ENCODE measurements around the gene TTI1. TPM values are rescaled to one million over a fixed set of nuclear protein-coding genes. Genes with fewer than 3 reads are reported as not detected.

Gene TTI1
- total and polyA plus RNA-seq, 2 donors (not counting 1 experiment from before 2014, with no cell fraction given): 13.9 to 33.9 TPM

GRCh38 chr20:37961066-37961465, 72.2 kb downstream of the TTI1 start:
- Histone ChIP-seq H3K27ac (ENCODE audit: low read length in 2 of 2) (no peak overlapping the region), H3K9ac (ENCODE audit: low read length) (no peak overlapping the region), H3K79me2 (ENCODE audit: control insufficient read depth, insufficient read depth, low read length) (no peaks in the 10 kb centered on the region), H3K4me1 (ENCODE audit: control insufficient read depth in 2 of 2, insufficient read depth in 2 of 2, low read length in 2 of 2) (no peaks in the 10 kb centered on the region), H3K4me3 (ENCODE audit: control extremely low read depth in 1 of 5, extremely low read depth in 1 of 5, insufficient read depth in 1 of 5, low read depth in 2 of 5, low read length in 4 of 5) (no peak overlapping the region), H3K27me3 (replicated peaks in 1 of 4; ENCODE audit: control extremely low read depth in 1 of 4, control insufficient read depth in 3 of 4, insufficient read depth in 4 of 4, low read length in 3 of 4) (no peaks in the 10 kb centered on the region), H2AFZ (ENCODE audit: insufficient read depth, low read depth, low read length, poor library complexity, severe bottlenecking) (no peak overlapping the region), H3K4me2 (replicated peaks; ENCODE audit: low read depth, low read length, poor library complexity, severe bottlenecking) (no peak overlapping the region), H3K9me3 (ENCODE audit: control extremely low read depth in 1 of 3, control insufficient read depth in 2 of 3, insufficient read depth in 1 of 3, low read length in 2 of 3) (peaks cover 0 to 4% (median 0%) of the 10 kb centered on the region in 3 donors), H3K36me3 (replicated peaks in 1 of 2; ENCODE audit: control extremely low read depth in 1 of 2, control insufficient read depth in 1 of 2, extremely low read depth in 1 of 2, insufficient read depth in 2 of 2, low read length in 1 of 2) (no peaks in the 10 kb centered on the region), H4K20me1 (ENCODE audit: control insufficient read depth, insufficient read depth, low read length, poor library complexity, severe bottlenecking) (no peaks in the 10 kb centered on the region)
- peaks cover 9% of the 10 kb centered on the region for H3K9me3 Mint-ChIP-seq (ENCODE audit: insufficient read depth)
- H3K4me1 Mint-ChIP-seq: no peaks in the 10 kb centered on the region
- ChIA-PET POLR2A (no interaction called here), CTCF (no interaction called here)
- WGBS (ENCODE audit: insufficient coverage): no CpG with 5 or more reads among the region's 1 CpG
- ATAC-seq (ENCODE audit: low read depth) (no peak), DNase-seq (no peak)
- no peak overlapping the region for H3K27ac Mint-ChIP-seq
- H3K27me3 Mint-ChIP-seq: peaks cover 11% of the 10 kb centered on the region
- intact Hi-C loops (cut with micrococcal nuclease): no loop called here
- TF ChIP-seq CTCF (IDR thresholded peaks at IDR 0.05): no peak
- no peak for TF ChIP-seq EZH2 (IDR thresholded peaks at IDR 0.05; ENCODE audit: borderline replicate concordance, insufficient read depth, low read depth, low read length, poor library complexity, severe bottlenecking)
- no peak overlapping the region for H3K4me3 Mint-ChIP-seq

GRCh38 chr20:37958856-37959520, 74.3 kb downstream of the TTI1 start:
- H3K27me3 ChIP-seq (replicated peaks in 1 of 4; ENCODE audit: control extremely low read depth in 1 of 4, control insufficient read depth in 3 of 4, insufficient read depth in 4 of 4, low read length in 3 of 4): no peaks in the 10 kb centered on the region
- intact Hi-C loops (cut with micrococcal nuclease): no loop called here
- Mint-ChIP-seq H3K27me3 (peaks cover 13% of the 10 kb centered on the region), H3K4me1 (no peaks in the 10 kb centered on the region), H3K9me3 (ENCODE audit: insufficient read depth) (peaks cover 7% of the 10 kb centered on the region), H3K27ac (no peak overlapping the region), H3K4me3 (no peak overlapping the region)
- H3K27ac ChIP-seq (ENCODE audit: low read length in 2 of 2): no peak overlapping the region
- ATAC-seq (ENCODE audit: low read depth): no peak
- no peaks in the 10 kb centered on the region for H3K79me2 ChIP-seq (ENCODE audit: control insufficient read depth, insufficient read depth, low read length)
- DNase-seq: no peak
- no peaks in the 10 kb centered on the region for H4K20me1 ChIP-seq (ENCODE audit: control insufficient read depth, insufficient read depth, low read length, poor library complexity, severe bottlenecking)
- POLR2A ChIA-PET: no interaction called here
- H3K4me3 ChIP-seq (ENCODE audit: control extremely low read depth in 1 of 5, extremely low read depth in 1 of 5, insufficient read depth in 1 of 5, low read depth in 2 of 5, low read length in 4 of 5): no peak overlapping the region
- H2AFZ ChIP-seq (ENCODE audit: insufficient read depth, low read depth, low read length, poor library complexity, severe bottlenecking): no peak overlapping the region
- no peaks in the 10 kb centered on the region for H3K36me3 ChIP-seq (replicated peaks in 1 of 2; ENCODE audit: control extremely low read depth in 1 of 2, control insufficient read depth in 1 of 2, extremely low read depth in 1 of 2, insufficient read depth in 2 of 2, low read length in 1 of 2)
- H3K4me2 ChIP-seq (replicated peaks; ENCODE audit: low read depth, low read length, poor library complexity, severe bottlenecking): no peak overlapping the region
- H3K4me1 ChIP-seq (ENCODE audit: control insufficient read depth in 2 of 2, insufficient read depth in 2 of 2, low read length in 2 of 2): no peaks in the 10 kb centered on the region
- H3K9me3 ChIP-seq (ENCODE audit: control extremely low read depth in 1 of 3, control insufficient read depth in 2 of 3, insufficient read depth in 1 of 3, low read length in 2 of 3): peaks cover 0 to 4% (median 0%) of the 10 kb centered on the region in 3 donors
- TF ChIP-seq EZH2 (IDR thresholded peaks at IDR 0.05; ENCODE audit: borderline replicate concordance, insufficient read depth, low read depth, low read length, poor library complexity, severe bottlenecking) (no peak), CTCF (IDR thresholded peaks at IDR 0.05) (no peak)
- no peak overlapping the region for H3K9ac ChIP-seq (ENCODE audit: low read length)
- CTCF ChIA-PET: no interaction called here
- no CpG with 5 or more reads among the region's 2 CpGs for WGBS (ENCODE audit: insufficient coverage)

Data from B cell (primary cell).